H9 (cell line): Measurements from ENCODE around the gene KRTAP10-3. TPM values are rescaled to one million over a fixed set of nuclear protein-coding genes. Genes with fewer than 3 reads are reported as not detected.

Experiments used
- DNase-seq: peaks from one replicate; pipeline ENCODE4 v3.0.0-alpha.2; 2017
- H2AFZ ChIP-seq: one replicate; pipeline ENCODE4 v1.6.1; 2013; ENCODE audit warnings: mild to moderate bottlenecking, low read length, control low read depth, moderate library complexity
- H2AK5ac ChIP-seq: 2 replicates; pipeline ENCODE4 v1.6.1; 2013; ENCODE audit warnings: low read length, control low read depth, mixed read lengths; ENCODE audit not compliant: insufficient read length
- H2BK120ac ChIP-seq: one replicate; pipeline ENCODE4 v1.6.1; 2013; ENCODE audit warnings: low read depth, mild to moderate bottlenecking, low read length, control low read depth, inconsistent platforms; ENCODE audit not compliant: poor library complexity, severe bottlenecking
- H2BK12ac ChIP-seq: 2 replicates; pipeline ENCODE4 v1.6.1; 2013; ENCODE audit warnings: low read length, control low read depth, mixed read lengths, low read depth; ENCODE audit not compliant: insufficient read length
- H2BK15ac ChIP-seq: 2 replicates; pipeline ENCODE4 v1.6.1; 2013; ENCODE audit warnings: low read depth, low read length, control low read depth
- H2BK20ac ChIP-seq: one replicate; pipeline ENCODE4 v1.6.1; 2013; ENCODE audit warnings: low read depth, mild to moderate bottlenecking, low read length, control low read depth, inconsistent platforms; ENCODE audit not compliant: poor library complexity, severe bottlenecking
- H2BK5ac ChIP-seq: 2 replicates; pipeline ENCODE4 v1.6.1; 2013; ENCODE audit warnings: low read length, control low read depth, mixed read lengths; ENCODE audit not compliant: insufficient read length
- H3K14ac ChIP-seq: 2 replicates; pipeline ENCODE4 v1.6.1; 2013; ENCODE audit warnings: low read length, control low read depth; ENCODE audit not compliant: insufficient read depth
- H3K18ac ChIP-seq: 2 replicates; pipeline ENCODE4 v1.6.1; 2013; ENCODE audit warnings: low read depth, mild to moderate bottlenecking, mixed read lengths, low read length, control low read depth; ENCODE audit not compliant: insufficient read length
- H3K23ac ChIP-seq: 2 replicates; pipeline ENCODE4 v1.6.1; 2013; ENCODE audit warnings: low read length, control low read depth, mixed read lengths, low read depth; ENCODE audit not compliant: insufficient read length
- H3K23me2 ChIP-seq: 2 replicates; pipeline ENCODE4 v1.6.1; 2013; ENCODE audit warnings: low read depth, mild to moderate bottlenecking, mixed read lengths, low read length, control low read depth; ENCODE audit not compliant: insufficient read length, poor library complexity, severe bottlenecking
- H3K27ac ChIP-seq: 2 replicates; pipeline ENCODE4 v1.5.1; 2013; ENCODE audit warnings: low read length, control low read depth, mixed read lengths, low read depth; ENCODE audit not compliant: insufficient read length
- H3K27me3 ChIP-seq: 2 replicates; pipeline ENCODE4 v1.6.1; 2013; ENCODE audit warnings: low read length, control low read depth, inconsistent platforms; ENCODE audit not compliant: insufficient read depth
- H3K4ac ChIP-seq: 2 replicates; pipeline ENCODE4 v1.6.1; 2013; ENCODE audit warnings: low read depth, mild to moderate bottlenecking, control low read depth, inconsistent platforms, low read length, moderate library complexity
- H3K4me1 ChIP-seq: 2 replicates; pipeline ENCODE4 v1.6.1; 2013; ENCODE audit warnings: low read length, control low read depth, inconsistent platforms; ENCODE audit not compliant: insufficient read depth
- H3K4me2 ChIP-seq: 2 replicates; pipeline ENCODE4 v1.6.1; 2013; ENCODE audit warnings: low read length, control low read depth, mixed read lengths; ENCODE audit not compliant: insufficient read length, insufficient read depth
- H3K56ac ChIP-seq: 2 replicates; pipeline ENCODE4 v1.6.1; 2013; ENCODE audit warnings: low read depth, mild to moderate bottlenecking, mixed read lengths, low read length, control low read depth; ENCODE audit not compliant: insufficient read length
- H3K79me1 ChIP-seq: 2 replicates; pipeline ENCODE4 v1.6.1; 2013; ENCODE audit warnings: low read depth, mild to moderate bottlenecking, moderate library complexity, low read length, control low read depth, inconsistent platforms; ENCODE audit not compliant: insufficient read depth, poor library complexity, severe bottlenecking
- H3K79me2 ChIP-seq: 2 replicates; pipeline ENCODE4 v1.6.1; 2013; ENCODE audit warnings: low read length, control low read depth, inconsistent platforms; ENCODE audit not compliant: insufficient read depth
- H3K9ac ChIP-seq: 2 replicates; pipeline ENCODE4 v1.6.1; 2013; ENCODE audit warnings: low read length, control low read depth, mixed read lengths; ENCODE audit not compliant: insufficient read length; ENCODE audit errors: extremely low read depth
- H3K9me3 ChIP-seq: one replicate; pipeline ENCODE4 v1.6.1; 2013; ENCODE audit warnings: low read depth, low read length, inconsistent platforms; ENCODE audit not compliant: control insufficient read depth
- H3T11ph ChIP-seq: one replicate; pipeline ENCODE4 v1.6.1; 2013; ENCODE audit warnings: mild to moderate bottlenecking, low read length, control low read depth, inconsistent platforms
- H4K20me1 ChIP-seq: one replicate; pipeline ENCODE4 v1.6.1; 2013; ENCODE audit not compliant: control insufficient read depth, insufficient read length, insufficient read depth
- H4K5ac ChIP-seq: 2 replicates; pipeline ENCODE4 v1.6.1; 2013; ENCODE audit warnings: low read depth, mild to moderate bottlenecking, mixed read lengths, low read length, control low read depth; ENCODE audit not compliant: insufficient read length
- H4K8ac ChIP-seq: replicated peaks from 2 replicates; pipeline ENCODE4 v1.6.1; 2013; ENCODE audit warnings: low read length, control low read depth, mixed read lengths, low read depth; ENCODE audit not compliant: insufficient read length
- H4K91ac ChIP-seq: 2 replicates; pipeline ENCODE4 v1.6.1; 2013; ENCODE audit warnings: low read depth, mild to moderate bottlenecking, moderate library complexity, mixed read lengths, low read length, control low read depth; ENCODE audit not compliant: insufficient read length
- H3K27ac Mint-ChIP-seq, 3 experiments: 2 replicates in 2 of 3; 3 replicates in 1 of 3; pipeline ENCODE4 v1.8.0; 2020 to 2021; ENCODE audit warnings: mixed read lengths in 3 of 3, mild to moderate bottlenecking in 1 of 3, moderate library complexity in 1 of 3
- H3K27me3 Mint-ChIP-seq: 2 replicates; pipeline ENCODE4 v1.8.0; 2021; ENCODE audit warnings: low read depth, mild to moderate bottlenecking, moderate library complexity, mixed read lengths
- H3K36me3 Mint-ChIP-seq, 3 experiments: 2 replicates in 2 of 3; 3 replicates in 1 of 3; pipeline ENCODE4 v1.8.0; 2020 to 2021; ENCODE audit warnings: low read depth in 3 of 3, mixed read lengths in 3 of 3; ENCODE audit not compliant: insufficient read depth in 1 of 3
- H3K4me1 Mint-ChIP-seq, 2 experiments: 2 replicates each; pipeline ENCODE4 v1.8.0; 2020; ENCODE audit warnings: mixed read lengths in 2 of 2
- H3K4me3 Mint-ChIP-seq, 2 experiments: 2 replicates in 1 of 2; 3 replicates in 1 of 2; pipeline ENCODE4 v1.8.0; 2020 to 2021; ENCODE audit warnings: mild to moderate bottlenecking in 2 of 2, mixed read lengths in 2 of 2, moderate library complexity in 1 of 2
- H3K9me3 Mint-ChIP-seq, 2 experiments: 2 replicates in 1 of 2; 3 replicates in 1 of 2; pipeline ENCODE4 v1.8.0; 2020; ENCODE audit warnings: mild to moderate bottlenecking in 2 of 2, mixed read lengths in 2 of 2, moderate library complexity in 1 of 2
- WGBS: extraction: QIAGEN DNeasy Blood & Tissue Kit; methylation state at CpG from one replicate; pipeline ENCODE4 v1.1.7; 2013; ENCODE audit warnings: missing lambda C conversion rate, low lambda C conversion rate, mixed read lengths; ENCODE audit not compliant: insufficient read length; ENCODE audit errors: extremely low coverage; 5-methylcytosine and 5-hydroxymethylcytosine counted together
- total RNA-seq: library from RNA; stranded (reverse); gene quantifications from 2 replicates; pipeline ENCODE4 v1.2.1, GENCODE V29; 2021
- TF ChIP-seq, protein P1 (sequence below): fragments of 200-600 bp; sonication (generic); conservative IDR thresholded peaks from 3 replicates; pipeline ENCODE4 v1.8.0; 2021; ENCODE audit warnings: antibody characterized with exemption, mild to moderate bottlenecking

The KRTAP10-3 gene
- total RNA-seq, 1 experiment from 2014 or later = not detected

DNA sequence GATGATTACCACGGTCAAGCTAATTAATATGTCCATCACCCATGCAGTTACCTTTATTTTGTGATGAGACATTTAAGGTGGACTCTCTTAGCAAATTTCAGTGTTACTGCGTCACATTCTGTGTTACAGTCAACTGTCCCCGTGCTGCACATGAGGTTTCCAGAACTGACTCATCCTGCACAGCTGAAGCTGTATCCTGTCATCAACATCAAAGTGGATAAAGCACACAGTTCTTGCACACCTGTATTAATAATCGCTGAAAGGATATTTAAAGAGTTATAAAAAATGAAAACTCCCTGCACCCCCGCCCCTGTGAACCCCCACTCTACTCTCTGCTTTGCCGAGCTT lies 25.2 kb upstream of the KRTAP10-3 start:
- WGBS = no CpG with 5 or more reads among the region's 6 CpGs
- H3T11ph ChIP-seq = no peak overlapping the region
- H3K27ac Mint-ChIP-seq = no peak overlapping the region
- H3K23me2 ChIP-seq = no peaks in the 10 kb centered on the region
- H3K27ac ChIP-seq = no peak overlapping the region
- H3K4me2 ChIP-seq = no peak overlapping the region
- no peak overlapping the region for H2BK12ac ChIP-seq
- no peak overlapping the region for H3K9ac ChIP-seq
- no peak overlapping the region for H3K56ac ChIP-seq
- H3K23ac ChIP-seq = no peak overlapping the region
- H3K4ac ChIP-seq = no peak overlapping the region
- peaks cover 18% of the 10 kb centered on the region for H3K27me3 Mint-ChIP-seq
- no peak overlapping the region for H4K91ac ChIP-seq
- peaks cover 0 to 16% (median 0%) of the 10 kb centered on the region in 3 experiments; a peak in 5 of 7 replicates for H3K36me3 Mint-ChIP-seq
- no peak overlapping the region for H4K5ac ChIP-seq
- H3K79me1 ChIP-seq = no peaks in the 10 kb centered on the region
- peaks cover 4 to 17% of the 10 kb centered on the region in 2 experiments for H3K9me3 Mint-ChIP-seq
- no peaks in the 10 kb centered on the region for H3K79me2 ChIP-seq
- H3K27me3 ChIP-seq = no peaks in the 10 kb centered on the region
- no peak overlapping the region for H2AFZ ChIP-seq
- DNase-seq = no peak
- H3K4me1 ChIP-seq = no peaks in the 10 kb centered on the region
- TF ChIP-seq, protein P1, sequence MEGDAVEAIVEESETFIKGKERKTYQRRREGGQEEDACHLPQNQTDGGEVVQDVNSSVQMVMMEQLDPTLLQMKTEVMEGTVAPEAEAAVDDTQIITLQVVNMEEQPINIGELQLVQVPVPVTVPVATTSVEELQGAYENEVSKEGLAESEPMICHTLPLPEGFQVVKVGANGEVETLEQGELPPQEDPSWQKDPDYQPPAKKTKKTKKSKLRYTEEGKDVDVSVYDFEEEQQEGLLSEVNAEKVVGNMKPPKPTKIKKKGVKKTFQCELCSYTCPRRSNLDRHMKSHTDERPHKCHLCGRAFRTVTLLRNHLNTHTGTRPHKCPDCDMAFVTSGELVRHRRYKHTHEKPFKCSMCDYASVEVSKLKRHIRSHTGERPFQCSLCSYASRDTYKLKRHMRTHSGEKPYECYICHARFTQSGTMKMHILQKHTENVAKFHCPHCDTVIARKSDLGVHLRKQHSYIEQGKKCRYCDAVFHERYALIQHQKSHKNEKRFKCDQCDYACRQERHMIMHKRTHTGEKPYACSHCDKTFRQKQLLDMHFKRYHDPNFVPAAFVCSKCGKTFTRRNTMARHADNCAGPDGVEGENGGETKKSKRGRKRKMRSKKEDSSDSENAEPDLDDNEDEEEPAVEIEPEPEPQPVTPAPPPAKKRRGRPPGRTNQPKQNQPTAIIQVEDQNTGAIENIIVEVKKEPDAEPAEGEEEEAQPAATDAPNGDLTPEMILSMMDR = no peak
- peaks cover 22 to 23% of the 10 kb centered on the region in 2 experiments for H3K4me1 Mint-ChIP-seq
- H3K4me3 Mint-ChIP-seq = no peak overlapping the region
- no peaks in the 10 kb centered on the region for H3K9me3 ChIP-seq
- H4K20me1 ChIP-seq = no peaks in the 10 kb centered on the region
- no peak overlapping the region for H4K8ac ChIP-seq
- no peak overlapping the region for H3K14ac ChIP-seq
- no peak overlapping the region for H2BK20ac ChIP-seq
- no peak overlapping the region for H2AK5ac ChIP-seq
- no peak overlapping the region for H2BK15ac ChIP-seq
- H2BK120ac ChIP-seq = no peak overlapping the region
- no peak overlapping the region for H3K18ac ChIP-seq
- no peak overlapping the region for H2BK5ac ChIP-seq
